ENCODE results near the gene KHDC4.
"Not testable (repeated sequence)": the region's sequence is repeated elsewhere in the genome, so short reads cannot be mapped to it uniquely, and the experiment has no call there.

Gene KHDC4

DNA sequence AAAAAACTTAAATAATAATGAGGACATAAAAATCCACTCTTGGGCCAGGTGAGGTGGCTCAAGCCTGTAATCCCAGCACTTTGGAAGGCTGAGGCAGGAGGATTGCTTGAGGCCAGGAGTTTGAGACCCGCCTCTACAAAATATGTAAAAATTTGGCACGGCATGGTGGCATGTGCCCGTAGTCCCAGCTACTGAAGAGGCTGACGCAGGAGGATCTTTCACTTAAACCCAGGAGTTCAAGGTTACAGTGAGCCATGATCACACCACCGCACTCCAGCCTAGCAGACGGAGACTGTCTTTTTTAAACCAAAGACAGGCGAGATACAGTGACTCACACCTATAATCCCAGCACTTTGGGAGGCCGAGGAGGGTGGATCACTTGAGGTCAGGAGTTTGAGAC, 37.7 kb downstream of the KHDC4 start:
- H3K27ac Mint-ChIP-seq; H3K4me3 Mint-ChIP-seq; H3K27me3 Mint-ChIP-seq; DNase-seq; H3K9me3 Mint-ChIP-seq; ATAC-seq (replicated peaks): not testable (repeated sequence)
- peaks cover 9 to 17% of the 10 kb centered on the region in 2 donors for H3K4me1 Mint-ChIP-seq (ENCODE audit: low read depth in 2 of 2)
- H3K36me3 Mint-ChIP-seq (ENCODE audit: insufficient read depth) = peaks cover 53% of the 10 kb centered on the region

DNA sequence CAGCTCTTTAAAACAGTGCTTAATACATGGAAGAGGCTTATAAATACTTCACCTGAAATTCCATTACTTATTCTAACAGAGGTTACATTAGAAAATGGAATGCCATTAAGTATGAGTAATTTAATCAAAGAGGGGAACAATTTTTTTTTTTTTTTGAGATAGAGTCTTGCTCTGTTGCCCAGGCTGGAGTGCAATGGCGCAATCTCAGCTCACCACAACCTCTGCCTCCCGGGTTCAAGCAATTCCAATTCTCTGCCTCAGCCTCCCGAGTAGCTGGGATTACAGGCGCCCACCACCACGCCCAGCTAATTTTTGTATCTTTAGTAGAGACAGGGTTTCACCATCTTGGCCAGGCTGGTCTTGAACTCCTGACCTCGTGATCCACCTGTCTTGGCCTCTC, 38.6 kb downstream of the KHDC4 start:
- not testable (repeated sequence) for DNase-seq; H3K27me3 Mint-ChIP-seq; H3K27ac Mint-ChIP-seq; H3K9me3 Mint-ChIP-seq; H3K4me3 Mint-ChIP-seq; ATAC-seq (replicated peaks)
- peaks cover 44% of the 10 kb centered on the region for H3K36me3 Mint-ChIP-seq (ENCODE audit: insufficient read depth)
- peaks cover 9 to 17% of the 10 kb centered on the region in 2 donors for H3K4me1 Mint-ChIP-seq (ENCODE audit: low read depth in 2 of 2)

DNA sequence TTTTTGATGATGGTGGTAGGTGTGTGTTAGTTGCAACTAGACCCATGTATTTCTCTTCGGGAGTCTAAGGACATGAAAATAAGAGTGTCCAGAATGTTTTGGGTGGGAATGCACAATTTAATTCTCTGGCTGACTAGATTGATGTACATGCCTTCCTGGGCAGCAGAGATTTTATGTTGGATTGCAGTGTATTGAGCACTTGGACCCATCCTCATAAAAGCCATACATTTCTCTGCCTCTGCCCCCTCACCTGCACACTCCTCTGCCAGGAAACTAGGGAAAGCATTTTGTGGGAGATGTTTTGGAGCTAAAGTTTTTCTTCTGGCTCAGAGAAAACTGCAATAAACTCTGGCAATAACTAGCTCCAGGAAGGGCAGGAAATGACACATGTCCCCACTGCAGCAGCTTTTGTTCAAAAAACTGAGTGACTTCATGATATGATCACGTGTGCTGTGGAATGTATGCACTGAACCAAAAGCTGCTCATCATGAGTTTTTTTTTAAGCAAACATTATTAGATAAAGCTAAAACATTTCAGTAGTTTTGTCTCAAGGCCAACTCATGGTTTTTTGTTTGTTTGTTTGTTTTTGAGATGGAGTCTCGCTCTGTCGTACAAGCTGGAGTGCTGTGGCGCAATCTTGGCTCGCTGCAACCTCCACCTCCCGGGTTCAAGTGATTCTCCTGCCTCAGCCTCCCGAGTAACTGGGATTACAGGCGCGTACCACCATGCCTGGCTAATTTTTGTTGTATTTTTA, 40.6 kb downstream of the KHDC4 start:
- ATAC-seq (replicated peaks) (peak; percentile 93), DNase-seq (peak in 1 of 3 experiments; percentile 14)
- Mint-ChIP-seq H3K27ac (no peak overlapping the region), H3K36me3 (ENCODE audit: insufficient read depth) (peaks cover 26% of the 10 kb centered on the region), H3K9me3 (no peaks in the 10 kb centered on the region), H3K4me3 (no peak overlapping the region), H3K27me3 (no peaks in the 10 kb centered on the region), H3K4me1 (ENCODE audit: low read depth in 2 of 2) (peaks cover 6 to 9% of the 10 kb centered on the region in 2 donors)

DNA sequence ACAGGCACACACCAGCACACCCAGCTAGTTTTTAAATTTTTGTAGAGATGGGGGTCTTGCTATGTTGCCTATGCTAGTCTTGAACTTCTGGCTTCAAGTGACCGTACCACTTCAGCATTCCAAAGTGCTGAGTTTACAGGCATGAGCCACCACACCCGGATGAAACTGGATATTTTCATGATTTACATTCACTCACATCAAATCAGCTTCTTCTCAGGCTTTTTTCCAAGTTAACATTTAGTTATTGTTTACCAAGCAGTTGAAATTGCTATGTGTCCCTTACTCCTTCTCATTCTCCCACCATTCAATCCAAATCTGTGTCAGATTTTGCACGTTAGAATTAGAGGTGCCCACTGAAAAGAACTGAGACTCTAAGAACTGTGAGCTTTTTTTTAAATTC, 41.4 kb downstream of the KHDC4 start:
- Mint-ChIP-seq H3K27ac (no peak overlapping the region), H3K9me3 (no peaks in the 10 kb centered on the region), H3K4me1 (ENCODE audit: low read depth in 2 of 2) (peaks cover 6 to 9% of the 10 kb centered on the region in 2 donors), H3K36me3 (ENCODE audit: insufficient read depth) (peaks cover 24% of the 10 kb centered on the region), H3K4me3 (no peak overlapping the region), H3K27me3 (no peaks in the 10 kb centered on the region)
- DNase-seq (no peak), ATAC-seq (replicated peaks) (no peak)

DNA sequence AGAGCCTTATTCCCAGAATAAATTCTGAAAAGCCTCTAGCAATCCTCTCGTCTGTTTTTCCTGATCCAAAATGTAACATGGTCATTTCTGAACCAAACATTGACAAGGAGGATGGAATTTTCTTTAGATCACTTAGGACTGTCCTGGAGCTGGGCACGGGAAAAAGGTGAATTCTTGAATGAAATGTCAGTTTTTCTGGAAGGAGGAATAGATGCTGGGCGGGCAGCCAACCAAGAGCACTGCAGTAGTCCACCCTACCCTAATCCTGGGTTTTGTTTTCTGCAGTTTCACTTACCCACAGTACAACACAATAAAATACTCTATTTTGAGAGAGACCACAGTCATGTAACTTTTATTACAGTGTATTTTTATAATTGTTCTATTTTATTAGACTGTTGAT, 44.0 kb downstream of the KHDC4 start:
- H3K27me3 Mint-ChIP-seq = no peaks in the 10 kb centered on the region
- no peak overlapping the region for H3K4me3 Mint-ChIP-seq
- ATAC-seq (replicated peaks) = no peak
- no peak overlapping the region for H3K27ac Mint-ChIP-seq
- H3K36me3 Mint-ChIP-seq (ENCODE audit: insufficient read depth) = peaks cover 14% of the 10 kb centered on the region
- H3K9me3 Mint-ChIP-seq = no peaks in the 10 kb centered on the region
- no peak for DNase-seq
- H3K4me1 Mint-ChIP-seq (ENCODE audit: low read depth in 2 of 2) = peaks cover 6 to 9% of the 10 kb centered on the region in 2 donors

DNA sequence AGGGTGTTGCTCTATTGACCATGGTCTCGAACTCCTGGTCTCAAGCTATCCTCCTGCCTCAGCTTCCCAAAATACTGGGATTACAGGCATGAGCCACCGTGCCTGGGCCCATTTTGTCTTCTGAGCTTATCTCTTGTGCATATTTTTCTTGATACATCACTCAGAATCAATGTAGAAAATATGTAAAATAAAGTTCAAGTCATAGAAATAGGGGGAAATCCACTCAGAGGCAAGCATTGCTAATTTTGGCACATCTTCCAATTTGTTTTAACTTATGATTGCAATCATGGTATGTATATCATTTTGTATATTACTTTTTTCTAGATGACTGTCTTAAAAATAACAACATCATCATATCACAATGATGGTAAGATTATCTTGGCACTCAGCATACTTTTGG, 44.6 kb downstream of the KHDC4 start:
- H3K4me3 Mint-ChIP-seq = no peak overlapping the region
- H3K27ac Mint-ChIP-seq = no peak overlapping the region
- peaks cover 6 to 9% of the 10 kb centered on the region in 2 donors for H3K4me1 Mint-ChIP-seq (ENCODE audit: low read depth in 2 of 2)
- peaks cover 14% of the 10 kb centered on the region for H3K36me3 Mint-ChIP-seq (ENCODE audit: insufficient read depth)
- H3K9me3 Mint-ChIP-seq = no peaks in the 10 kb centered on the region
- ATAC-seq (replicated peaks) (no peak), DNase-seq (no peak)
- no peaks in the 10 kb centered on the region for H3K27me3 Mint-ChIP-seq

DNA sequence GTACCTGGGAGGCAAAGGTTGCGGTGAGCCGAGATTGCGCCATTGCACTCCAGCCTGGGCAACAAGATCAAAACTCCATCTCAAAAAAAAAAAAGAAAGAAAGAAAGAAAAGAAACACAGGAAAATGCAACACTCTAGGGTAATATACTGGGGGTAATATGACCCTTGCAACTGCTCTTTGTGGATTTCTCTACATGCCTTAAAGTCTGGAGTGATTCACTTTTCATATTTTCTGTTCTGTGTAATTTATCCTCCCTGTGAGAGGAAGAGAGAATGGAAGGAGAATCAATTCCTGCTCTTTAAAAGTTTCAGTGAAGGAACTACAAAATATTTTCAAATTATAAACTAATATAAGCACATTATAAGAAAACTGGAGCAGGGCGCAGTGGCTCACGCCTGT, 45.7 kb downstream of the KHDC4 start:
- no peaks in the 10 kb centered on the region for H3K9me3 Mint-ChIP-seq
- H3K27ac Mint-ChIP-seq = no peak overlapping the region
- H3K27me3 Mint-ChIP-seq = no peaks in the 10 kb centered on the region
- no peak for ATAC-seq (replicated peaks)
- no peak for DNase-seq
- peaks cover 14% of the 10 kb centered on the region for H3K36me3 Mint-ChIP-seq (ENCODE audit: insufficient read depth)
- H3K4me3 Mint-ChIP-seq = no peak overlapping the region
- peaks cover 5% of the 10 kb centered on the region in 2 donors for H3K4me1 Mint-ChIP-seq (ENCODE audit: low read depth in 2 of 2)

DNA sequence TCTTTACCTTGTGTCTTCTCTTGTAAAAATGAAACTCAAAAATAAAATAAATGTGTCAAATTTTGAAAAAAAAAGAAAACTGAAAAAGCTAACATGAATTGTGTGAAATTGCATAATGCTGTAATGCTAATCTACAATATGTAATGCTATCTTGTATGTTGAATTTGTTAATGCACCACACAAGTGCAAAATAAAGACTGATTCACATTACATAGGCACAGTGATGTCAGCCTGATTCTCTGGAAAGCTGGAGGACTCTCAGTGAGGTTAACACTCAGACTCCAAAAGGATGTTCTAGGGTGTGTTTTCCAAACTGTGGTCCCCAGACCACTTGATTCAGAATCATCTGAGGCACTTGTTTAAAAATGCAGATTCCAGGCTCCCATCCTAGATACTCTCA, 49.2 kb downstream of the KHDC4 start:
- no peaks in the 10 kb centered on the region for H3K27me3 Mint-ChIP-seq
- H3K9me3 Mint-ChIP-seq = no peaks in the 10 kb centered on the region
- H3K36me3 Mint-ChIP-seq (ENCODE audit: insufficient read depth) = peaks cover 30% of the 10 kb centered on the region
- DNase-seq (no peak), ATAC-seq (replicated peaks) (no peak)
- no peak overlapping the region for H3K4me3 Mint-ChIP-seq
- no peak overlapping the region for H3K27ac Mint-ChIP-seq
- peaks cover 0 to 5% of the 10 kb centered on the region in 2 donors for H3K4me1 Mint-ChIP-seq (ENCODE audit: low read depth in 2 of 2)

DNA sequence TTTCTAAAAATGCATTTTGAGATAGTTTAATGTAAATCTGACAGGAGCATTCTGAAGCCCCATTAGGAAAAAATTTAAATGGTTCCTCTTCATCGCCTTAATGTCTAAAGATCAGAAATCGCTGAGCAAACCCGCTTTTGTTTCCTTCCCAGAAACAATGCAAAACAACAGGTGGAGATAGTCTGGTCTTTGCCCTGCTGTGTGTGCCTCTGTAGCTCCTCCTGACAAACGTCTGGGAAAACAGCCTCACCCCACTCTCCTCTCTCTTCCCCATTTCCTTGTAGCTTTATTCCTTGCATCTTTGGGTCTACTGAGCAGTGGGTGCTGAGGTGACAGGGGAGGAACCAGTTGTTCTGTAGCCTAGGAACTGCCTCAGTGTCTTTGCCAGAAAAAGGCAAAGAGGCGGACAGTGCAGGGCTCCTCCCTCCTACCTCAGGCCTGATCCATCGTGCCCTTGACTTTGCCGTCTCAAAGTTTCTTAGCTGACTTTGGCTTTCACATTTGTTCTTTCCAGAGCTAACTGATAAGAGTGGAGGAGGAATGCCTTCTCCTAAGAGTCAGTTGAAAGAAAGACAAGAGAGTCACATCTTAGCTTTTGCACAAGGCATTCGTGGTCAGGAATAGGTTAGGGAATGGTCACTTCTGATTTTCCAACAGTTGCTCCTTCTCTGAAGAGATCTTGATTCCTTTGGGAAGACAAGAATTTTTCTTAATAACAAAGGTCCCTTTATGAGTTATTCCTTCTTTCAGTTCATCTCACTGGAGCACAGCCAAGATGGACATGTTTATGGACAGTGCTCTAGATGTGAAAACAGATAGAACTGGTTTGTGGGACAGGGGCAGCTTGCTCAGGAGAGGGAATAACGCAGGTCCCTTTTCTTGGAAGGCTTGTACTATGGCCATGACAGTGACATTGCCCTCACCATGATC, 49.9 kb downstream of the KHDC4 start:
- no peak for ATAC-seq (replicated peaks)
- Mint-ChIP-seq H3K4me3 (no peak overlapping the region), H3K4me1 (ENCODE audit: low read depth in 2 of 2) (peaks cover 2 to 5% of the 10 kb centered on the region in 2 donors), H3K9me3 (no peaks in the 10 kb centered on the region), H3K27ac (peak overlapping the region; percentile 18 to 47), H3K27me3 (no peaks in the 10 kb centered on the region), H3K36me3 (ENCODE audit: insufficient read depth) (peaks cover 34% of the 10 kb centered on the region)
- DNase-seq = no peak

DNA sequence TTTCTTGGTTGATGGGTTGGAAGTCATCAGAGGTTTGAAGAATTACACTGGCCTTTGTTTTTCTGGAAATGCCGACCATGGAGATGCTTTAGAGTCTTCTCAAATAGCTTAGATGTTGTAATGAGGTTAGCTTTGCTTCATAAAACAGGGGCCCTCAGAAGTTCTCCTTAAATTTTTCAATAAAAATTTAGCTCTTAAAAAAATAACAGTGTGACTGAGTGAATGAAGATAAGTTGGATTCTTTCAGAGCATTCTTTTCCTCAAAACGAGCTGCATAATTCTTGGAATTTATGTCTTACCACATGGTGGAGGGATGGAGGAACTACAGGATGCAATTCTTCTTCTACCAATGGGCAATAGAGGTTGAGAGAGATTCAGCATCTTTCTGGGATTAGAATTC, 51.4 kb downstream of the KHDC4 start:
- Mint-ChIP-seq H3K27ac (no peak overlapping the region), H3K4me1 (ENCODE audit: low read depth in 2 of 2) (peaks cover 2 to 5% of the 10 kb centered on the region in 2 donors), H3K27me3 (no peaks in the 10 kb centered on the region), H3K9me3 (no peaks in the 10 kb centered on the region), H3K36me3 (ENCODE audit: insufficient read depth) (peaks cover 34% of the 10 kb centered on the region), H3K4me3 (no peak overlapping the region)
- DNase-seq = no peak
- no peak for ATAC-seq (replicated peaks)

DNA sequence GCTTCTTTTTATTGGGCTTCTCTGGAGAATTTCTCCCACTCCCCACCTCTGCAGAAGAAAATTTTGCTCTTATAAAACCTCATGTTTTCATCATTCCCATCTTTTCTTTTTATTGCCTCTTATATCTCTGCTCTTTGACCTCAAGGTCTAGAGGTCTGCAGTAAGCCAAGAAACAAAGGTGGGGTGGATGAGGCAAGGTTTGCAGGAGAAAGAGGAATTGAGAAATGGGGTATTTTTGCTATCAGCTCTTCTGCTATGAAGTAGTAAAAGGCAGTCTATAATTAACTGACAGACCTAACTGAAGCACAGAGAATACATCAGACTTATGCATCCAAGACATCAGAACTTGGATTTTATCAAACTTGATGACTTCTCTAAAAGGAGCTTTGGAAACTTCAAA, 52.0 kb downstream of the KHDC4 start:
- DNase-seq = no peak
- Mint-ChIP-seq H3K27ac (no peak overlapping the region), H3K4me3 (no peak overlapping the region), H3K27me3 (no peaks in the 10 kb centered on the region), H3K36me3 (ENCODE audit: insufficient read depth) (peaks cover 33% of the 10 kb centered on the region), H3K9me3 (no peaks in the 10 kb centered on the region), H3K4me1 (ENCODE audit: low read depth in 2 of 2) (peaks cover 2 to 5% of the 10 kb centered on the region in 2 donors)
- ATAC-seq (replicated peaks) = no peak

DNA sequence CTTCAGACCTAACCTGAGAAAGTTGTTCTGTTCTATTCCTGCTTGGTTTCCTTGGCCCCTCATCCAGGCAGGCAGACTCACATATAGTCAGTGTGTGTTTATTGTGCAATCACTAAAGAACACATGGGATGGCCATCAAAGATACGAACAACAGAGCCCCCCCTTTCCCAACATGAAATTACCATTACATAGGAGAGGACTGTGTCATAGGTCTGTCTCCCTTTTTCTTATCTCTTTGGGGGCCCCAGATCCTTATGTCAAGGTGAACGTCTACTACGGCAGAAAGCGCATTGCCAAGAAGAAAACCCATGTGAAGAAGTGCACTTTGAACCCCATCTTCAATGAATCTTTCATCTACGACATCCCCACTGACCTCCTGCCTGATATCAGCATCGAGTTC, 53.3 kb downstream of the KHDC4 start:
- DNase-seq (no peak), ATAC-seq (replicated peaks) (no peak)
- Mint-ChIP-seq H3K36me3 (ENCODE audit: insufficient read depth) (peaks cover 36% of the 10 kb centered on the region), H3K27me3 (no peaks in the 10 kb centered on the region), H3K27ac (no peak overlapping the region), H3K4me3 (no peak overlapping the region), H3K9me3 (no peaks in the 10 kb centered on the region), H3K4me1 (ENCODE audit: low read depth in 2 of 2) (peaks cover 2 to 5% of the 10 kb centered on the region in 2 donors)

DNA sequence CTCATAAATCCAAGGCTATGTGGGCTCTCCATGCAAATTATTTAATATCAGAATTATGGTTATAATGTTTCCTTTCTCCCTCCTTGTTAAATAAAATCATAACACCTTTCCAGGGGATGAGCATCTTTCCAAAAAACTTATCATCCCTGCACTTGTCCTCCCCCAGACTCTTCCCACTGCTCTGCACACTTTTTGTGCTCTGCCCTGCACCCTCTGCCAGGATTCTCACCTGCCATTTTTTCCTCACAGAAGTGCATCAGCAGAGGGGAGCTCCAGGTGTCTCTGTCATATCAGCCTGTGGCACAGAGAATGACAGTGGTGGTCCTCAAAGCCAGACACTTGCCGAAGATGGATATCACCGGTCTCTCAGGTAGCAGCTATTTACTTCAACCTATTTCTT, 54.0 kb downstream of the KHDC4 start:
- no peak overlapping the region for H3K4me3 Mint-ChIP-seq
- no peak overlapping the region for H3K27ac Mint-ChIP-seq
- no peaks in the 10 kb centered on the region for H3K9me3 Mint-ChIP-seq
- DNase-seq (no peak), ATAC-seq (replicated peaks) (no peak)
- H3K36me3 Mint-ChIP-seq (ENCODE audit: insufficient read depth) = peaks cover 33% of the 10 kb centered on the region
- H3K27me3 Mint-ChIP-seq = no peaks in the 10 kb centered on the region
- peaks cover 2 to 5% of the 10 kb centered on the region in 2 donors for H3K4me1 Mint-ChIP-seq (ENCODE audit: low read depth in 2 of 2)

DNA sequence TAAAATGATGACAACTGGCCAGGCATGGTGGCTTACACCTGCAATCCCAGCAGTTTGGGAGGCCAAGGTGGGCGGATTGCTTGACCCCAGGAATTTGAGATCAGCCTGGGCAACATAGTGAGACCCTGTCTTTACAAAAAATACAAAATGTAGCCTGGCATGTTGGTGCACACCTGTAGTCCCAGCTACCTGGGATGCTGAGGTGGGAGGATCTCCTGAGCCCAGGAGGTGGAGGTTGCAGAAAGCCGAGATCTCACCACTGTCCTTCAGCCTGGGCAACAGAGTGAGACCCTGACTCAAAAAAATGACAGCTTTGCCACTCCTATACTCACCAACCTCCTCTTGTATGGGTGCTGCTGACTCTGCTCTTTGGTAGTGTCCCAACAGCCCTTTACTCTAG, 56.3 kb downstream of the KHDC4 start:
- H3K9me3 Mint-ChIP-seq = no peaks in the 10 kb centered on the region
- peak overlapping the region in 1 of 2 donors; percentile 18 for H3K27ac Mint-ChIP-seq
- peaks cover 45% of the 10 kb centered on the region for H3K36me3 Mint-ChIP-seq (ENCODE audit: insufficient read depth)
- DNase-seq (no peak), ATAC-seq (replicated peaks) (no peak)
- no peaks in the 10 kb centered on the region for H3K27me3 Mint-ChIP-seq
- peaks cover 2 to 5% of the 10 kb centered on the region in 2 donors for H3K4me1 Mint-ChIP-seq (ENCODE audit: low read depth in 2 of 2)
- no peak overlapping the region for H3K4me3 Mint-ChIP-seq
